Ovary (tissue), 9 donors: Measurements from ENCODE around the gene GALNT17. TPM values are rescaled to one million over a fixed set of nuclear protein-coding genes. Genes with fewer than 3 reads are reported as not detected.
A peak's percentile ranks its signal among the peaks of the same experiment; 100 is the strongest.

ENCODE experiments used
- DNase-seq, 5 donors: peaks; one replicate each; pipeline ENCODE4 v3.0.0-alpha.2; 2019 to 2020
- H3K27ac ChIP-seq, 2 donors: fragments of 200-600 bp; one replicate each; pipeline versions ENCODE4 v1.5.1 to v1.8.0; 2019 to 2022
- H3K27me3 ChIP-seq: fragments of 200-600 bp; one replicate; pipeline ENCODE4 v1.8.0; 2022
- H3K36me3 ChIP-seq: fragments of 200-600 bp; sonication (generic); one replicate; pipeline ENCODE4 v1.5.1; 2019
- H3K4me1 ChIP-seq: one replicate; pipeline ENCODE4 v1.8.1; 2013; ENCODE audit warnings: mild to moderate bottlenecking, moderate library complexity; ENCODE audit not compliant: insufficient read depth
- H3K4me3 ChIP-seq: fragments of 200-600 bp; sonication (generic); one replicate; pipeline ENCODE4 v1.5.1; 2017
- H3K9me3 ChIP-seq, 2 donors: fragments of 200-600 bp in 1 of 2; sonication (generic) in 1 of 2; one replicate each; pipeline versions ENCODE4 v1.5.1 to v1.8.1; 2013 to 2019; ENCODE audit warnings: mild to moderate bottlenecking in 1 of 2, moderate library complexity in 1 of 2
- EP300 ChIP-seq: sonication (generic); formaldehyde crosslinking; IDR thresholded peaks from one replicate; pipeline ENCODE4 v1.6.1; 2017; ENCODE audit warnings: antibody characterized with exemption
- POLR2A ChIP-seq: fragments of 450-650 bp; IDR thresholded peaks from one replicate; pipeline ENCODE4 v1.6.1; 2017; ENCODE audit warnings: antibody characterized with exemption, mild to moderate bottlenecking, moderate library complexity
- WGBS, 3 donors: extraction: QIAGEN DNeasy Blood & Tissue Kit in 1 of 3; methylation state at CpG; one replicate each; pipeline versions ENCODE4 v1.1.5 to v1.1.7; 2013 to 2017; 5-methylcytosine and 5-hydroxymethylcytosine counted together
- intact Hi-C, 4 donors: fragments of 100-400 bp; cut with DNase I; formaldehyde crosslinking; loops; one replicate each; pipeline versions ENCODE4 v1.11.0 to v1.15.1; 2022 to 2023
- polyA plus RNA-seq, 2 donors: library from polyadenylated mRNA; stranded (reverse); fragments of 200-250 nt in 1 of 2; fragments of 350-450 nt in 1 of 2; fragmentation: Illumina TruSeq in 1 of 2; extraction: RNeasy Lipid Tissue Mini Kit (QIAGEN cat#74804) in 1 of 2; gene quantifications; one replicate each; pipeline ENCODE4 v1.2.3, GENCODE V29; 2013 to 2014
- total RNA-seq, 7 donors: library from RNA; depleted of rRNA in 2 of 7; stranded (reverse); fragments of >200 nt in 2 of 7; fragmentation: NEBNext Ultra II Directional in 3 of 7; extraction: Animal tissue kit (Norgen Biotek cat#: 25700) in 3 of 7; gene quantifications; one replicate each; pipeline versions ENCODE4 v1.1.0 to v1.2.4, GENCODE V29; 2016 to 2023
- TF ChIP-seq, protein P1 (sequence below), 3 donors: fragments of 450-650 bp in 2 of 3; fragments of 200-600 bp in 1 of 3; IDR thresholded peaks; one replicate each; pipeline versions ENCODE4 v1.5.1 to v1.8.0; 2016 to 2022; ENCODE audit warnings: antibody characterized with exemption in 3 of 3, mild to moderate bottlenecking in 1 of 3
- donor health status: DM: no; HTN: no; CAD: no; lungs with moderate emphysema.
- donor health status: DM: no; HTN: no; CAD: no.
- donor health status: Bipolar disorder and iron deficiency.
- donor health status: DM: yes; HTN: yes; CAD: no.
- donor health status: DM: no; HTN: no; CAD: no.
- donor health status: DM: yes; HTN: yes; CAD: no.

GALNT17 gene
- total and polyA plus RNA-seq, 9 donors = 13.4 to 90.1 (median 57.1) TPM

- Histone ChIP-seq H3K4me3 (no peak overlapping the region), H3K4me1 (peaks cover under 1% of the 10 kb centered on the region), H3K27ac (no peak overlapping the region), H3K9me3 (no peaks in the 10 kb centered on the region), H3K27me3 (no peaks in the 10 kb centered on the region), H3K36me3 (no peaks in the 10 kb centered on the region)
- TF ChIP-seq EP300 (no peak), POLR2A (no peak)
- TF ChIP-seq, protein P1, sequence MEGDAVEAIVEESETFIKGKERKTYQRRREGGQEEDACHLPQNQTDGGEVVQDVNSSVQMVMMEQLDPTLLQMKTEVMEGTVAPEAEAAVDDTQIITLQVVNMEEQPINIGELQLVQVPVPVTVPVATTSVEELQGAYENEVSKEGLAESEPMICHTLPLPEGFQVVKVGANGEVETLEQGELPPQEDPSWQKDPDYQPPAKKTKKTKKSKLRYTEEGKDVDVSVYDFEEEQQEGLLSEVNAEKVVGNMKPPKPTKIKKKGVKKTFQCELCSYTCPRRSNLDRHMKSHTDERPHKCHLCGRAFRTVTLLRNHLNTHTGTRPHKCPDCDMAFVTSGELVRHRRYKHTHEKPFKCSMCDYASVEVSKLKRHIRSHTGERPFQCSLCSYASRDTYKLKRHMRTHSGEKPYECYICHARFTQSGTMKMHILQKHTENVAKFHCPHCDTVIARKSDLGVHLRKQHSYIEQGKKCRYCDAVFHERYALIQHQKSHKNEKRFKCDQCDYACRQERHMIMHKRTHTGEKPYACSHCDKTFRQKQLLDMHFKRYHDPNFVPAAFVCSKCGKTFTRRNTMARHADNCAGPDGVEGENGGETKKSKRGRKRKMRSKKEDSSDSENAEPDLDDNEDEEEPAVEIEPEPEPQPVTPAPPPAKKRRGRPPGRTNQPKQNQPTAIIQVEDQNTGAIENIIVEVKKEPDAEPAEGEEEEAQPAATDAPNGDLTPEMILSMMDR (IDR thresholded peaks at IDR 0.05) = no peak
- intact Hi-C loops = no loop called here
- 91 to 95% (median 93%) methylated on average over 6 of the region's 6 CpGs for WGBS, 3 donors
- no peak for DNase-seq
These were observed 59.8 kb downstream of the GALNT17 start for GRCh38 chr7:71191771-71192170.

GRCh38 chr7:71193099-71193810 lies 61.3 kb downstream of the GALNT17 start:
- H3K4me1 ChIP-seq = peaks cover under 1% of the 10 kb centered on the region
- H3K27ac ChIP-seq = no peak overlapping the region
- intact Hi-C loops = no loop called here
- H3K4me3 ChIP-seq = no peak overlapping the region
- no peaks in the 10 kb centered on the region for H3K27me3 ChIP-seq
- H3K36me3 ChIP-seq = no peaks in the 10 kb centered on the region
- WGBS, 3 donors = 78 to 90% (median 84%) methylated on average over 5 of the region's 5 CpGs
- TF ChIP-seq POLR2A (no peak), EP300 (no peak)
- TF ChIP-seq, protein P1 (IDR thresholded peaks at IDR 0.05) = no peak
- DNase-seq = no peak
- H3K9me3 ChIP-seq = no peaks in the 10 kb centered on the region

GRCh38 chr7:71198391-71198790 lies 66.4 kb downstream of the GALNT17 start:
- TF ChIP-seq EP300 (no peak), POLR2A (no peak)
- intact Hi-C loops = no loop called here
- no peak for DNase-seq
- peak overlapping the region in 1 of 2 donors; percentile 41 for H3K27ac ChIP-seq
- peaks cover 8% of the 10 kb centered on the region for H3K4me1 ChIP-seq
- H3K4me3 ChIP-seq = no peak overlapping the region
- no peaks in the 10 kb centered on the region for H3K27me3 ChIP-seq
- 74 to 89% (median 84%) methylated on average over 6 of the region's 6 CpGs for WGBS, 3 donors
- H3K36me3 ChIP-seq = no peaks in the 10 kb centered on the region
- no peaks in the 10 kb centered on the region for H3K9me3 ChIP-seq

DNA sequence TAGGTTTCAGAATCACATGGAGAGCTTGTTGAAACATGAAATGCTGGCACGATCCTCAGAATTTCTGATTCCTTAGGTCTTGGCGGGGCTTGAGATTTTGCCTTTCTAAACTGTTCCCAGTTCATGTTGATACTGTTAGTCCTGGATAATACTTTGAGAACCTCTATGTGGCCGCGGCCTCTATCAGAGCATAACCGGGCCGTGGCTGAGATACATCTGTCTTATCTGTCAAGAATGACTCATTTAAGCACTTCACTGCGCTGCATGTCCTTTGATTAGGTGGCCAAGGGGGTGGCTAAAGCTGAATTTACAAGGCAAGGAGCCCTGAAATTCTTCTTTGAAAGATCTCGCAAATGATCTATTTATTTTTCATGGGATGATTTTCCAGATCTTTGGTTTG lies 66.9 kb downstream of the GALNT17 start:
- WGBS, 3 donors = 47 to 63% (median 57%) methylated on average over 8 of the region's 8 CpGs
- no peaks in the 10 kb centered on the region for H3K9me3 ChIP-seq
- TF ChIP-seq POLR2A (no peak), EP300 (no peak)
- TF ChIP-seq, protein P1 (IDR thresholded peaks at IDR 0.05) = no peak
- peak in 4 of 5 donors; percentile 48 to 59 (median 54) for DNase-seq
- H3K36me3 ChIP-seq = no peaks in the 10 kb centered on the region
- intact Hi-C loops = no loop called here
- H3K4me3 ChIP-seq = no peak overlapping the region
- peaks cover 8% of the 10 kb centered on the region for H3K4me1 ChIP-seq
- H3K27me3 ChIP-seq = no peaks in the 10 kb centered on the region
- H3K27ac ChIP-seq = peak overlapping the region in 1 of 2 donors; percentile 41

DNA sequence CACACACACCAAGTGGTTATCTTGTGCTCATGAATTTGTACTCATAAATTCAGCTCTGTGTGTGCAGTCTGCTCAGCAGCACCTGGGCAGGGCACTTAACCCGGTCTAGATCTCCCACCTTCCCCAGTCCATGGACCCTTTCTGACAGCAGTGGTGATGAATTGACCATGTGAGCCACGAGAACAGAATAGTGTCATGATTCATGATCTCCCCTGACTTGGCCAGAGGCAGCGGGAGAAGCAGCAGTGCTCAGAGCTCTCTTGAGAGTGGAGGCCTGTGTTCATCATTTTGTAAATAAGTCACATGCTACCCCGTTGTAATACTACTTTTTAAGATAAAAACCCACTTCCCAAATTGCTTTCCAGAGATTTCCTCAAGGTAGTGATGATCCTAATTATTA lies 74.2 kb downstream of the GALNT17 start:
- peaks cover 11% of the 10 kb centered on the region for H3K4me1 ChIP-seq
- intact Hi-C loops = no loop called here
- no peak overlapping the region for H3K4me3 ChIP-seq
- TF ChIP-seq EP300 (no peak), POLR2A (no peak)
- TF ChIP-seq, protein P1 (IDR thresholded peaks at IDR 0.05) = no peak
- no peaks in the 10 kb centered on the region for H3K27me3 ChIP-seq
- 57 to 63% (median 63%) methylated on average over 4 of the region's 4 CpGs for WGBS, 3 donors
- no peak overlapping the region for H3K27ac ChIP-seq
- DNase-seq = no peak
- H3K36me3 ChIP-seq = no peaks in the 10 kb centered on the region
- no peaks in the 10 kb centered on the region for H3K9me3 ChIP-seq
